ENCODE measurements around the gene FRS2.

DNA sequence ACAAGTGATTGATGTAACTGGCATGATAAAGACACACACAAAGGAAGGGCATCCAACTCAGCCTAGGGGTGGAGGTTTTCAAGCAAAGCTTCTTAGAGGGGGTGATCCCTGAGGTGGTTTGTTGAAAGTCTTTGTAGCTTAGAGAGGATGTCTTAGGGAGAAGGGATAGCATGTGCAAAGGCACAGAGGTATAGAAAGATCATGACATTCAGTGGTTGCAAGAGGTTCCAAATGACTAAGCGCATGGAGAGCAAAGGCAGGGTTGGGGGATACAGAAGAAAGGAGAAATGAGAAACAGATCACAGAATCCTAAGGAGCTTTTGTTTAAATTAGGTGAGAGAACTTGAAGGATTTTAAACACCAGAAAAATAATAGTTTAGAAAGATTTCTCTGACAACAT is 109.9 kb downstream of the FRS2 start:
- no peak for TF ChIP-seq POLR2A (IDR thresholded peaks at IDR 0.05)
- no peak for TF ChIP-seq CTCF (IDR thresholded peaks at IDR 0.05)
- no peak for TF ChIP-seq EP300 (IDR thresholded peaks at IDR 0.05; ENCODE audit: low read depth)
